Upper lobe of left lung (tissue), 6 donors: ENCODE results near the gene ARHGAP42. TPM values are rescaled to one million over a fixed set of nuclear protein-coding genes. Genes with fewer than 3 reads are reported as not detected.

Experiments
- ATAC-seq, 2 donors: fragments of 200-7000 bp; cut with Tn5 transposase; one replicate each; pipeline ENCODE4 v1.9.1; 2022; ENCODE audit warnings: mild to moderate bottlenecking in 2 of 2, moderate library complexity in 2 of 2; ENCODE audit not compliant: low FRiP score in 2 of 2
- DNase-seq, 2 donors: peaks; one replicate each; pipeline ENCODE4 v3.0.0-alpha.2; 2019 to 2020
- H3K27ac ChIP-seq, 4 donors: fragments of 200-600 bp; sonication (generic); one replicate each; pipeline ENCODE4 v1.5.1; 2016 to 2019
- H3K27me3 ChIP-seq, 4 donors: fragments of 200-600 bp; sonication (generic); one replicate each; pipeline ENCODE4 v1.5.1; 2017 to 2019
- H3K36me3 ChIP-seq, 4 donors: fragments of 200-600 bp; sonication (generic); one replicate each; pipeline ENCODE4 v1.5.1; 2016 to 2019
- H3K4me1 ChIP-seq, 4 donors: fragments of 200-600 bp; sonication (generic); one replicate each; pipeline ENCODE4 v1.5.1; 2018 to 2019
- H3K4me3 ChIP-seq, 4 donors: fragments of 200-600 bp; sonication (generic); one replicate each; pipeline ENCODE4 v1.5.1; 2017 to 2019; ENCODE audit warnings: mild to moderate bottlenecking in 2 of 4, moderate library complexity in 1 of 4
- H3K9me3 ChIP-seq, 4 donors: fragments of 200-600 bp; sonication (generic); one replicate each; pipeline ENCODE4 v1.5.1; 2018 to 2019
- CTCF ChIP-seq, 6 experiments: fragments of 450-650 bp in 4 of 6; fragments of 200-600 bp in 2 of 6; sonication (generic) in 2 of 6; IDR thresholded peaks; one replicate each; pipeline ENCODE4 v1.5.1; 2016 to 2019; ENCODE audit warnings: antibody characterized with exemption in 6 of 6
- EP300 ChIP-seq, 4 donors: sonication (generic); formaldehyde crosslinking; IDR thresholded peaks; one replicate each; pipeline ENCODE4 v1.5.1; 2017; ENCODE audit warnings: antibody characterized with exemption in 4 of 4, control low read depth in 2 of 4
- POLR2A ChIP-seq, 4 donors: fragments of 450-650 bp; IDR thresholded peaks; one replicate each; pipeline ENCODE4 v1.5.1; 2016 to 2017; ENCODE audit warnings: antibody characterized with exemption in 4 of 4, mild to moderate bottlenecking in 2 of 4
- POLR2AphosphoS5 ChIP-seq, 2 donors: sonication (generic); formaldehyde crosslinking; IDR thresholded peaks; one replicate each; pipeline ENCODE4 v1.5.1; 2017; ENCODE audit warnings: antibody characterized with exemption in 2 of 2
- WGBS, 2 donors: methylation state at CpG; one replicate each; pipeline ENCODE4 v1.1.5; 2017 to 2018; 5-methylcytosine and 5-hydroxymethylcytosine counted together
- total RNA-seq, 6 donors: library from RNA; depleted of rRNA in 4 of 6; stranded (reverse); fragments of >200 nt in 4 of 6; gene quantifications; one replicate each; pipeline versions ENCODE4 v1.1.0 to v1.2.1, GENCODE V29; 2016 to 2021
- donor health status: DM: no; HTN: no; CAD: no; lungs with moderate emphysema.
- donor health status: DM: no; HTN: yes; CAD: no; lungs with severe emphysema.

The ARHGAP42 gene
- total RNA-seq, 6 donors from 2014 or later, result 8.7 to 44.9 (median 23.6) TPM

GRCh38 chr11:100981196-100981824, 294.2 kb downstream of the ARHGAP42 start:
- H3K27ac ChIP-seq, result no peak overlapping the region
- H3K36me3 ChIP-seq, result peaks cover 0 to 3% (median 0%) of the 10 kb centered on the region in 4 donors
- ATAC-seq (no peak), DNase-seq (no peak)
- WGBS, 2 donors, result 70 to 80% methylated on average over 1 of the region's 1 CpG
- H3K27me3 ChIP-seq, result no peaks in the 10 kb centered on the region
- no peaks in the 10 kb centered on the region for H3K4me1 ChIP-seq
- no peaks in the 10 kb centered on the region for H3K9me3 ChIP-seq
- H3K4me3 ChIP-seq, result no peak overlapping the region
- TF ChIP-seq CTCF (IDR thresholded peaks at IDR 0.05) (no peak), POLR2AphosphoS5 (IDR thresholded peaks at IDR 0.05) (no peak), EP300 (IDR thresholded peaks at IDR 0.05) (no peak), POLR2A (IDR thresholded peaks at IDR 0.05) (no peak)

- H3K4me3 ChIP-seq, result no peak overlapping the region
- ATAC-seq (no peak), DNase-seq (no peak)
- 80 to 83% methylated on average over 3 of the region's 3 CpGs for WGBS, 2 donors
- no peaks in the 10 kb centered on the region for H3K36me3 ChIP-seq
- H3K4me1 ChIP-seq, result no peaks in the 10 kb centered on the region
- no peak overlapping the region for H3K27ac ChIP-seq
- H3K27me3 ChIP-seq, result no peaks in the 10 kb centered on the region
- H3K9me3 ChIP-seq, result no peaks in the 10 kb centered on the region
- TF ChIP-seq CTCF (IDR thresholded peaks at IDR 0.05) (no peak), POLR2AphosphoS5 (IDR thresholded peaks at IDR 0.05) (no peak), EP300 (IDR thresholded peaks at IDR 0.05) (no peak), POLR2A (IDR thresholded peaks at IDR 0.05) (no peak)
Measured at GRCh38 chr11:100984668-100985067, 297.6 kb downstream of the ARHGAP42 start.

GRCh38 chr11:100990931-100991330, 303.8 kb downstream of the ARHGAP42 start:
- Histone ChIP-seq H3K27me3 (no peaks in the 10 kb centered on the region), H3K27ac (no peak overlapping the region), H3K9me3 (no peaks in the 10 kb centered on the region), H3K4me1 (no peaks in the 10 kb centered on the region), H3K4me3 (no peak overlapping the region), H3K36me3 (no peaks in the 10 kb centered on the region)
- ATAC-seq, result no peak
- DNase-seq, result no peak
- WGBS, 2 donors, result 86 to 89% methylated on average over 1 of the region's 1 CpG
- TF ChIP-seq POLR2AphosphoS5 (IDR thresholded peaks at IDR 0.05), result no peak
- no peak for TF ChIP-seq EP300 (IDR thresholded peaks at IDR 0.05)
- no peak for TF ChIP-seq POLR2A (IDR thresholded peaks at IDR 0.05)
- TF ChIP-seq CTCF (IDR thresholded peaks at IDR 0.05), result no peak

GRCh38 chr11:100991541-100991940, 304.5 kb downstream of the ARHGAP42 start:
- Histone ChIP-seq H3K4me1 (no peaks in the 10 kb centered on the region), H3K4me3 (no peak overlapping the region), H3K36me3 (no peaks in the 10 kb centered on the region), H3K27me3 (no peaks in the 10 kb centered on the region), H3K27ac (no peak overlapping the region), H3K9me3 (no peaks in the 10 kb centered on the region)
- TF ChIP-seq POLR2AphosphoS5 (IDR thresholded peaks at IDR 0.05), result no peak
- ATAC-seq (no peak), DNase-seq (no peak)
- 54 to 64% methylated on average over 2 of the region's 2 CpGs for WGBS, 2 donors

- H3K4me1 ChIP-seq, result no peaks in the 10 kb centered on the region
- TF ChIP-seq CTCF (IDR thresholded peaks at IDR 0.05), result no peak
- no peak for TF ChIP-seq EP300 (IDR thresholded peaks at IDR 0.05)
- TF ChIP-seq POLR2A (IDR thresholded peaks at IDR 0.05), result no peak
- no peak for TF ChIP-seq POLR2AphosphoS5 (IDR thresholded peaks at IDR 0.05)
- no peak overlapping the region for H3K4me3 ChIP-seq
- DNase-seq, result no peak
- 97% methylated on average over 2 of the region's 2 CpGs for WGBS, 2 donors
- no peaks in the 10 kb centered on the region for H3K9me3 ChIP-seq
- ATAC-seq, result no peak
- H3K36me3 ChIP-seq, result no peaks in the 10 kb centered on the region
- H3K27me3 ChIP-seq, result no peaks in the 10 kb centered on the region
- H3K27ac ChIP-seq, result no peak overlapping the region
Measured at GRCh38 chr11:100994966-100995365, 307.9 kb downstream of the ARHGAP42 start.
